NB4 (cell line): ENCODE data around the gene MARCHF11.

Source experiments
- MYC ChIP-seq: IDR thresholded peaks from 2 replicates; pipeline ENCODE4 v1.6.1; 2011; ENCODE audit warnings: low read depth, low read length
- POLR2A ChIP-seq: IDR thresholded peaks from 2 replicates; pipeline ENCODE4 v1.6.1; 2011; ENCODE audit warnings: mild to moderate bottlenecking; ENCODE audit not compliant: insufficient read length; ENCODE audit errors: extremely low read depth
- TF ChIP-seq, protein P1 (sequence below): IDR thresholded peaks from one replicate; pipeline ENCODE4 v1.5.1; 2012; ENCODE audit warnings: low read depth, low read length

DNA sequence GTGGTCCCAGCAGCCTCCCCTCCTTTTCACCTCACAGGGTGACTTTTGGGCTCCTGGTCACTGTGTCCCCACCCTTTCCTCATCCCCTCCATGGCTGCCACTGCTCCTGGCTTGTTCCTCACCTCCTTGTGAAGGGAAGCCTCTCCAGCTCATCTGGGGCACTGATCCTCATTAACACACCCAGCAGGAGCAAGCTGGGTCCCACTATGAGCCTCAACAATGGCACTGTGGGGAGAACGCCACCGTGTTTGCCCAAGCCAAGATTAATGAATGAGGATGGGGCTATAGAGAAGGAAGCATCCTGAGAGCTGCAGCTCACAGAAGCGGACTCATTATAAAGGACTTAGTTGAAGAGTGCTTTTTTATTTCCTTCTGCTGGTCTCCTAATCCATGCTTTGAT lies 118.4 kb downstream of the MARCHF11 start:
- TF ChIP-seq, protein P1, sequence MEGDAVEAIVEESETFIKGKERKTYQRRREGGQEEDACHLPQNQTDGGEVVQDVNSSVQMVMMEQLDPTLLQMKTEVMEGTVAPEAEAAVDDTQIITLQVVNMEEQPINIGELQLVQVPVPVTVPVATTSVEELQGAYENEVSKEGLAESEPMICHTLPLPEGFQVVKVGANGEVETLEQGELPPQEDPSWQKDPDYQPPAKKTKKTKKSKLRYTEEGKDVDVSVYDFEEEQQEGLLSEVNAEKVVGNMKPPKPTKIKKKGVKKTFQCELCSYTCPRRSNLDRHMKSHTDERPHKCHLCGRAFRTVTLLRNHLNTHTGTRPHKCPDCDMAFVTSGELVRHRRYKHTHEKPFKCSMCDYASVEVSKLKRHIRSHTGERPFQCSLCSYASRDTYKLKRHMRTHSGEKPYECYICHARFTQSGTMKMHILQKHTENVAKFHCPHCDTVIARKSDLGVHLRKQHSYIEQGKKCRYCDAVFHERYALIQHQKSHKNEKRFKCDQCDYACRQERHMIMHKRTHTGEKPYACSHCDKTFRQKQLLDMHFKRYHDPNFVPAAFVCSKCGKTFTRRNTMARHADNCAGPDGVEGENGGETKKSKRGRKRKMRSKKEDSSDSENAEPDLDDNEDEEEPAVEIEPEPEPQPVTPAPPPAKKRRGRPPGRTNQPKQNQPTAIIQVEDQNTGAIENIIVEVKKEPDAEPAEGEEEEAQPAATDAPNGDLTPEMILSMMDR = no peak
- TF ChIP-seq POLR2A (no peak), MYC (no peak)
